CD4-positive, CD25-positive, alpha-beta regulatory T cell (primary cell): Measurements from ENCODE around the gene GPR107. TPM values are rescaled to one million over a fixed set of nuclear protein-coding genes. Genes with fewer than 3 reads are reported as not detected.

Experiments
- ATAC-seq, 2 donors: fragments of 150-1000 bp; cut with Tn5 transposase; one replicate each; pipeline ENCODE4 v1.10.0; 2021; ENCODE audit warnings: low read depth in 2 of 2, moderate number of reproducible peaks in 2 of 2, moderate library complexity in 1 of 2
- DNase-seq, 3 donors: peaks; one replicate each; pipeline versions ENCODE4 v3.0.0 to v3.0.0-alpha.2; 2012 to 2022; ENCODE audit warnings: mixed read lengths in 1 of 3
- H3K27ac ChIP-seq: one replicate; pipeline ENCODE4 v1.7.0; 2013; ENCODE audit warnings: mild to moderate bottlenecking, low read length; ENCODE audit not compliant: insufficient read depth, poor library complexity, severe bottlenecking
- H3K27me3 ChIP-seq: one replicate; pipeline ENCODE4 v1.7.0; 2013; ENCODE audit warnings: low read length; ENCODE audit not compliant: control insufficient read depth, insufficient read depth
- H3K36me3 ChIP-seq: one replicate; pipeline ENCODE4 v1.7.0; 2013; ENCODE audit warnings: mild to moderate bottlenecking, low read length, moderate library complexity; ENCODE audit not compliant: control insufficient read depth, insufficient read depth
- H3K4me1 ChIP-seq: 2 replicates; pipeline ENCODE4 v1.7.0; 2013; ENCODE audit warnings: mild to moderate bottlenecking, low read length; ENCODE audit not compliant: insufficient read depth, control insufficient read depth, poor library complexity, severe bottlenecking
- H3K4me3 ChIP-seq: one replicate; pipeline ENCODE4 v1.7.0; 2013; ENCODE audit warnings: low read depth, mild to moderate bottlenecking, low read length, moderate library complexity
- H3K9me3 ChIP-seq, 2 experiments: 1 replicate in 1 of 2; 2 replicates in 1 of 2; pipeline ENCODE4 v1.7.0; 2013; ENCODE audit warnings: low read length in 2 of 2, mild to moderate bottlenecking in 1 of 2, moderate library complexity in 1 of 2; ENCODE audit not compliant: control insufficient read depth in 2 of 2
- H3K27ac Mint-ChIP-seq, 3 donors: one replicate each; pipeline ENCODE4 v1.8.0; 2020 to 2022; ENCODE audit warnings: mild to moderate bottlenecking in 3 of 3, mixed read lengths in 3 of 3, moderate library complexity in 2 of 3
- H3K27me3 Mint-ChIP-seq: one replicate; pipeline ENCODE4 v1.8.0; 2022; ENCODE audit warnings: mild to moderate bottlenecking, mixed read lengths
- H3K36me3 Mint-ChIP-seq: one replicate; pipeline ENCODE4 v1.8.0; 2020; ENCODE audit warnings: mixed read lengths
- H3K4me1 Mint-ChIP-seq, 4 donors: one replicate each; pipeline ENCODE4 v1.8.0; 2020 to 2022; ENCODE audit warnings: mixed read lengths in 4 of 4, mild to moderate bottlenecking in 1 of 4
- H3K4me3 Mint-ChIP-seq, 4 donors: one replicate each; pipeline ENCODE4 v1.8.0; 2020 to 2022; ENCODE audit warnings: mild to moderate bottlenecking in 4 of 4, mixed read lengths in 4 of 4, moderate library complexity in 3 of 4
- H3K9me3 Mint-ChIP-seq, 7 donors: one replicate each; pipeline ENCODE4 v1.8.0; 2020 to 2022; ENCODE audit warnings: mixed read lengths in 7 of 7, mild to moderate bottlenecking in 3 of 7, moderate library complexity in 2 of 7
- polyA plus RNA-seq, 4 donors: library from polyadenylated mRNA; unstranded; fragments of 300-500 nt; fragmentation: Illumina TruSeq; gene quantifications; one replicate each; pipeline ENCODE4 v1.2.3, GENCODE V29; 2021
- total RNA-seq: library from RNA; stranded (reverse); gene quantifications from one replicate; pipeline ENCODE4 v1.2.3, GENCODE V29; 2022

Gene GPR107
- total and polyA plus RNA-seq, 5 donors from 2014 or later = 2.8 to 29.9 (median 3.3) TPM

DNA sequence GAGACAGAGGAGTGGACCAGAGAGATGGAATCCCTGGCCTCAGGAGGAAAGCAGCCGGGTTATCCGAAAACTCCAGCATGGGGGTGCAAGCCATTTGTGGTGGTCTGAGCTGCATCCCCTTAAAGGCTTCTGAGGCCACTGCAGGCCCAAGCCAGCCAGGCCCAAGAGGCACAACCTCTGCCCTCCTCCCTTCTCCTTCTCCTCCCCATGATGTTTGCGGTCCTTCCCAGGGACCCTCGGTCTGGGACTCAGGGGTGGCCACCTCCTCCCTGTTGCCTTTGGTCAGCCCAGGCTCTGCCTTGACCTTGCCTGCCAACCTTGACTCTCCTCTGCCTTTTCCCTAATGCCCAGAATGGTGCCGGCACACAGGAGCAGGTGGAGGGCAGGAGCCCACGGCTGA lies 123.1 kb downstream of the GPR107 start:
- Histone ChIP-seq H3K4me3 (no peak overlapping the region), H3K4me1 (peaks cover 4% of the 10 kb centered on the region), H3K36me3 (no peaks in the 10 kb centered on the region), H3K27me3 (no peaks in the 10 kb centered on the region), H3K9me3 (no peaks in the 10 kb centered on the region), H3K27ac (no peak overlapping the region)
- H3K9me3 Mint-ChIP-seq = peaks cover 0 to 2% (median 0%) of the 10 kb centered on the region in 7 donors
- DNase-seq = no peak
- H3K4me1 Mint-ChIP-seq = peaks cover 0 to 11% (median 4%) of the 10 kb centered on the region in 4 donors
- no peak overlapping the region for H3K4me3 Mint-ChIP-seq
- no peaks in the 10 kb centered on the region for H3K36me3 Mint-ChIP-seq
- ATAC-seq = no peak
- H3K27ac Mint-ChIP-seq = no peak overlapping the region
- peaks cover 18% of the 10 kb centered on the region for H3K27me3 Mint-ChIP-seq

DNA sequence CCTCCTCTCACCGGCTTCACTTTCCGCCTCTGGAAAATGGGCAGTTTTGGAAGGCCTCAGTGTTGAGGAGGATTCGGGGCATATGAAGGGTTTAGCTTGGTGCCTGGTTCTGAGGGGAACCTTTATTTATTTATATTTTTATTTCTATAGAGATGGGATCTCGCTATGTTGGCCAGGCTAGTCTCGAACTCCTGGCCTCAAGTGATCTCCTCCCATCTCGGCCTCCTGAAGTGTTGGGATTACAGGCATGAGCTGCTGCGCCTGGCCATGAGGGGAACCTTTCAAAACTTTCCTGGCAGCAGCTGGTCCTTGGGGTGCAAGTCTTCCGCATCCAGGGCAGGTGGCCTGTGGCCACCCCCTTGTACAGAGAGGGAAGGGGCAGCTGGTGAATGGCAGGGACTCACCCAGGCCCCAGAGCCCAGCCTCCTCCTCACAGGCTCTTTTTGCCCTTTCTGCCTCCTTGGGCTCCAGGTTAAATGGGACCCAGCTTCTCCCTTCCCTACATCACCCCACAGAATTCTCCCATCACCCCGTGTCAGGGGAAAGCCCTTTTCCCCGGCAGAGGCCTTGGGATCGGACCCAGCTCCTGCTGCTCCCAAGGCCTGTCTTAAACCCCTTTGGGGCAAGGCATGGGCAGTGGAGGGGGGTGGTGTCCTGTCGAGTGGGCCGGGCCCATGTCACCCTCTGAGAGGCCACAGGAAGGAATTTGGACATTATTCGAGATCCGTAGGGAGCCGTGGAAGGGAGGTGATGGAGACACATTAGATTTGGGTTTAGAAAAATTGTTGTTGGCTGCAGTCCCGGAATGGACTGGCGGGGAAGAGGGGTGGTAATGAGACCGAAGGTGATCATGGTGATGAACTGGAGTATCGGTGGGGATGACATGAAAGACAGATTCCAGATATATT lies 124.4 kb downstream of the GPR107 start:
- peaks cover 3% of the 10 kb centered on the region for H3K4me1 ChIP-seq
- no peaks in the 10 kb centered on the region for H3K36me3 ChIP-seq
- Mint-ChIP-seq H3K4me3 (no peak overlapping the region), H3K4me1 (peaks cover 0 to 10% (median 4%) of the 10 kb centered on the region in 4 donors), H3K36me3 (no peaks in the 10 kb centered on the region), H3K27me3 (peaks cover 16% of the 10 kb centered on the region), H3K27ac (no peak overlapping the region), H3K9me3 (peaks cover 0 to 2% (median 0%) of the 10 kb centered on the region in 7 donors)
- DNase-seq (no peak), ATAC-seq (no peak)
- H3K27ac ChIP-seq = no peak overlapping the region
- H3K27me3 ChIP-seq = no peaks in the 10 kb centered on the region
- H3K9me3 ChIP-seq = no peaks in the 10 kb centered on the region
- no peak overlapping the region for H3K4me3 ChIP-seq

DNA sequence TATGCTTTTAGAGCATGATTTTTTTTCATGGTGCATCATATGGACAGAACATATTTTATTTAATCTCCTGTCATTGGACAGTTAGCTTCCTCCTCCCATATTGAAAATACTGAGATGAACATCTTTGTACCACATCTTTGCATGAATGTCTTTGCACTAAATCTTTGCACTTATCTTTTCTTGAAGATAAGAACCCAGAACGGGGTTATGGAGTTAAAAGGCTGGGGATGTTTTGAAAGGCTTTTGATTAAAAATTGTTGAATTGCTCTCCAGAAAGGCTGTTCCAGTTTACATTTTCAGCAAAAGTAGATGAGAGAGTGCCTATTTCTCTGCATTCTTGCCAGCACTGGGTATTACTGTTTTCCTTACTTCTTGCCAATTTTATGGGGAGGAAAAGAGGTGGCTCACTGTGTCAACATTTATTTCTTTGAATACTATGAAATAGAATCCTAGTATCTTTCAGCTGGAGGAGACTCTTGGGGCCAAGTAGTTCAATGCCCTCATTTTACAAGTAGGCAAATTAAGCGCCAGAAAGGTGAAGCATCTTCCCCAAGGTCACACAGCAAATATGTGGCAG lies 125.7 kb downstream of the GPR107 start:
- Mint-ChIP-seq H3K36me3 (no peaks in the 10 kb centered on the region), H3K4me3 (no peak overlapping the region), H3K27ac (no peak overlapping the region), H3K27me3 (peaks cover 6% of the 10 kb centered on the region), H3K9me3 (peaks cover 0 to 1% (median 0%) of the 10 kb centered on the region in 7 donors), H3K4me1 (peaks cover 0 to 4% (median 2%) of the 10 kb centered on the region in 4 donors)
- Histone ChIP-seq H3K36me3 (no peaks in the 10 kb centered on the region), H3K27ac (no peak overlapping the region), H3K9me3 (no peaks in the 10 kb centered on the region), H3K4me3 (no peak overlapping the region), H3K27me3 (no peaks in the 10 kb centered on the region), H3K4me1 (no peaks in the 10 kb centered on the region)
- ATAC-seq = no peak
- DNase-seq = no peak

DNA sequence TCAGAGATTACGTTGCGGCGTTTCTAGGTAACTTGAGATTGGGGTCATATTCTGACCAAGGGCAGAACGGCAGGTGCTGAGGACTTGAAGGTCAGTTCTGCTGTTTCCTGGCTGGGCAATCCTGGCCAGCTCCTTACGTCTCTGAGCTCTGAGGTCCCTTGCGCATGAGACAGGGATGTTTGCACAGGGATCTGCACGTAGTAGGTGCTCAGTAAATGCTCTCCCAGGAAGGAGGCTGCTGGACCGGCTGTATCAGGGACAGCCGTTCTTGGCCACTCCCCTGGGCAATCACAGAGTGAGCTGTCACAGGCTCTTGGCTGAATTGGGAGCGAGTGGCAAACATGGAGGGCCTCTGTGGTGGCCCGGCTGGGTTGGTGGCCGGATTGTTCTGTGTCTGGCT lies 126.8 kb downstream of the GPR107 start:
- ATAC-seq (no peak), DNase-seq (no peak)
- Histone ChIP-seq H3K4me1 (no peaks in the 10 kb centered on the region), H3K27ac (no peak overlapping the region), H3K27me3 (no peaks in the 10 kb centered on the region), H3K36me3 (no peaks in the 10 kb centered on the region), H3K9me3 (no peaks in the 10 kb centered on the region), H3K4me3 (no peak overlapping the region)
- Mint-ChIP-seq H3K9me3 (peaks cover 0 to 1% (median 0%) of the 10 kb centered on the region in 7 donors), H3K27ac (no peak overlapping the region), H3K36me3 (no peaks in the 10 kb centered on the region), H3K27me3 (peaks cover 6% of the 10 kb centered on the region), H3K4me3 (no peak overlapping the region), H3K4me1 (peaks cover 0 to 4% (median 0%) of the 10 kb centered on the region in 4 donors)

DNA sequence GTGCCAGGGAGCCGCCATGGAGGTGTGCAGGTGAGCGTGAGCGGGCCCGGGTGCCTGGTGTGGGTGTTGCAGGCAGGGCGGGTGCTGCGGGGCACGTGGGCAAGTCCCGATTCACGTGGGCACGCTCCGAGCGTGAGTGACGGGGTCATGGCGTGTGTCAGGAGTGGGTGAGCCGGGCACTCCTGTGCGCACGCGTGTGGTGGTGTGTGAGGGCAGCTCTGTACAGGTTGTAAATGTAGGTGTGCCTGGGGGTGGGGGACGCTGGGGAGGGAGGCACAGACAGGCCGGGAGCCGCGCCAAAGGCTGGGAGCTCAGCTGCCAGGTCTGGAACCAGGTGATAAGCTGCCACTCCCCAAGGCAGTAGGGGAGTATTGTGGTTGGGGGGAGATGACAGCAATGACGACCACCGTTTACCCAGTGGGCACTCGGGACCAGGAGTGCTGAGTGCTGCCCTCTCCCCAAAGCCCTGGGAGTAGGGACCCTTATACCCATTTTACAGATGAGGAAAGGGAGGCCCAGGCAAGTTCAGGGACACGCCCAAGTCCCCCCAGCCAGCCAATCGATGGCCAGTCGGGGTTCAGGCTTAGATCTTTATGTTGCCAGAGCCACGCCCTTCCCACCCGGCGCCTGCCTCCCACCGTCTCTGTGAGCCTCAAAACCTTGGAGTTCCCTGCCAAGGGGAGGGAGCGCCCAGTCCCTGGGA lies 128.1 kb downstream of the GPR107 start:
- DNase-seq = no peak

DNA sequence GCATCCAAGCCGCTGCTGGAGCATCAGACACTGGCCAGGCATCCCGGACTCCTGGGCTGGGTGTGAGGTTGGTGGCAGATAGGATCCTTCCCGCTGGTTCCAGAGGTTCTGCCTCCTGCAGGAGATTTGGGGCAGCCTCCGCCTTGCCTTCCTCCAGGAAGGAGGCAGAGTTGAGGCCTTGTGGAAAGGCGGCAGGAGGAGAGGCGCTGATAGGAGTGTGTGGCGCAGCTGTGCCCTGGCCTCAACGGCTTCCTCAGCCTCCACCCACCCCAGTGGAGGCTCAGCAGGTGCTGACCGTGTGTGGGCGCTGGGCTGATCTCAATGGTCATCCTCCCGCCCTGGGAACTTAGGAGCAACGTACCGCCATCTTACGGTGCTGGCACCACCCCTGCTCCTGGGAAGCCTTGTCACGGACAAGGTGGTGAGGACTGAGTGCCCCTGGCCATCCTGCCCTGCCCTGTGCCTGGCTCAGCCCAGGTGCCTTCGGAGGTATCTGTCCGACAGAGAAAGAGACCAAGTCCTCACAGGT lies 128.7 kb downstream of the GPR107 start:
- no peaks in the 10 kb centered on the region for H3K4me1 ChIP-seq
- Mint-ChIP-seq H3K9me3 (peaks cover 0 to 1% (median 0%) of the 10 kb centered on the region in 7 donors), H3K4me3 (no peak overlapping the region), H3K27me3 (peaks cover 6% of the 10 kb centered on the region), H3K4me1 (peaks cover 0 to 4% (median 0%) of the 10 kb centered on the region in 4 donors), H3K27ac (no peak overlapping the region), H3K36me3 (no peaks in the 10 kb centered on the region)
- no peaks in the 10 kb centered on the region for H3K36me3 ChIP-seq
- H3K27me3 ChIP-seq = no peaks in the 10 kb centered on the region
- ATAC-seq = no peak
- no peak overlapping the region for H3K27ac ChIP-seq
- H3K4me3 ChIP-seq = no peak overlapping the region
- H3K9me3 ChIP-seq = no peaks in the 10 kb centered on the region
- DNase-seq = no peak

More for the DNA sequence above, 128.1 kb downstream of the GPR107 start:
- no peak overlapping the region for H3K4me3 ChIP-seq
- H3K27ac ChIP-seq = no peak overlapping the region
- no peaks in the 10 kb centered on the region for H3K9me3 ChIP-seq
- no peaks in the 10 kb centered on the region for H3K27me3 ChIP-seq
- H3K36me3 Mint-ChIP-seq = no peaks in the 10 kb centered on the region
- H3K4me1 ChIP-seq = no peaks in the 10 kb centered on the region
- H3K4me3 Mint-ChIP-seq = no peak overlapping the region
- H3K27ac Mint-ChIP-seq = no peak overlapping the region
- H3K27me3 Mint-ChIP-seq = peaks cover 6% of the 10 kb centered on the region
- H3K36me3 ChIP-seq = no peaks in the 10 kb centered on the region
- peaks cover 0 to 4% (median 0%) of the 10 kb centered on the region in 4 donors for H3K4me1 Mint-ChIP-seq
- no peak for ATAC-seq
- peaks cover 0 to 1% (median 0%) of the 10 kb centered on the region in 7 donors for H3K9me3 Mint-ChIP-seq

DNA sequence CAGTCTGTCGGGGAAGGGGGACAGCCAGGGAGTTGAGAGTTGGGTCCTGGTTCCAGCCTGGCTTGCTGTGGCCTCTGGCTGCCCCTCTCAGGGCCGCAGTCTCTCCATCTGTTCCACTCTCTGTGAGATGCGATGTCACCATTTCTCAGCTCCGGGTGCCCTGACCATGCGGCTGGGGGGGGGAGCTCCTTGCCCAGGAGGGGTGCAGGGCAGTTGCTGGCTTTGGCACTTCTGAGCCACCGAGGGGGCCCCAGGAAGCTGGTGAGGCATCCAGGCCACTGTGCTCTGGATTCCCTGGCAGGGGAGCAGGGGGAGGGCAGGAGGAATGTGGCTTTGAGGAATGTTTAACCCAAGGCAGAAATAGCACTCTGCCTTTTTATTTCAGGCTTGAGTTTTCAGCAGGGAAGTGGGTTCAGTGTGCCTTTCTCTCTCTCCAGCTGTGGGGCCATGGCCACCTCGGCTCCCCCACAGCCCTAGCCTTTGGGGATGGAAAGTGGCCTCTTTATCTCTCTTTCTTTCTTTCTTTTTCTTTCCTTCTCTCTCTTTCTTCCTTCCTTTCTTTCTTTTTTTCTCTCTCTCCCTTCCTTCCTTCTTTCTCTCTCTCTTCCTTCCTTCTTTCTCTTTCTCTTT lies 129.5 kb downstream of the GPR107 start:
- no peak overlapping the region for H3K27ac Mint-ChIP-seq
- H3K4me3 ChIP-seq = no peak overlapping the region
- H3K9me3 Mint-ChIP-seq = peaks cover 0 to 1% (median 0%) of the 10 kb centered on the region in 7 donors
- no peak for ATAC-seq
- no peaks in the 10 kb centered on the region for H3K4me1 ChIP-seq
- H3K36me3 ChIP-seq = no peaks in the 10 kb centered on the region
- no peak overlapping the region for H3K4me3 Mint-ChIP-seq
- H3K36me3 Mint-ChIP-seq = no peaks in the 10 kb centered on the region
- peaks cover 0 to 4% (median 0%) of the 10 kb centered on the region in 4 donors for H3K4me1 Mint-ChIP-seq
- no peak overlapping the region for H3K27ac ChIP-seq
- DNase-seq = no peak
- H3K27me3 ChIP-seq = no peaks in the 10 kb centered on the region
- H3K9me3 ChIP-seq = no peaks in the 10 kb centered on the region
- H3K27me3 Mint-ChIP-seq = peaks cover 6% of the 10 kb centered on the region
